ENCODE results near the gene HINFP. TPM values are rescaled to one million over a fixed set of nuclear protein-coding genes. Genes with fewer than 3 reads are reported as not detected.
"Not testable (repeated sequence)": the region's sequence is repeated elsewhere in the genome, so short reads cannot be mapped to it uniquely, and the experiment has no call there.

HINFP gene
- total RNA-seq, 2 experiments from 2014 or later: 36.6 to 36.7 TPM

GRCh38 chr11:119125821-119126220 is 4.4 kb downstream of the HINFP start:
- POLR2A ChIA-PET: interaction anchor here (1.2 kb wide), 1 partner anchor 24 kb away, joined by 5 read pairs; the partner anchor contains the start of gene DPAGT1
- CTCF ChIA-PET: no interaction called here
- no peaks in the 10 kb centered on the region for H3K9me3 Mint-ChIP-seq
- H3K4me3 Mint-ChIP-seq: no peak overlapping the region
- DNase-seq: no peak
- peaks cover 28% of the 10 kb centered on the region for H3K36me3 Mint-ChIP-seq (ENCODE audit: low read depth)
- no peaks in the 10 kb centered on the region for H3K27me3 Mint-ChIP-seq
- no peak overlapping the region for H3K27ac Mint-ChIP-seq
- peaks cover 30% of the 10 kb centered on the region for H3K4me1 Mint-ChIP-seq

- peaks cover 38% of the 10 kb centered on the region for H3K36me3 Mint-ChIP-seq (ENCODE audit: low read depth)
- no peak overlapping the region for H3K4me3 Mint-ChIP-seq
- no peaks in the 10 kb centered on the region for H3K9me3 Mint-ChIP-seq
- peaks cover 26% of the 10 kb centered on the region for H3K4me1 Mint-ChIP-seq
- POLR2A ChIA-PET: interaction anchor here (1.0 to 1.2 kb wide), 2 partner anchors 20 to 25 kb away, joined by 3 to 5 read pairs; partner anchors contain the start of gene DPAGT1
- H3K27ac Mint-ChIP-seq: no peak overlapping the region
- no peak for DNase-seq
- CTCF ChIA-PET: interaction anchor here (1.3 kb wide), 1 partner anchor 27 kb away, joined by 4 read pairs; no protein-coding TSS in a partner anchor
- no peaks in the 10 kb centered on the region for H3K27me3 Mint-ChIP-seq
These were observed 5.4 kb downstream of the HINFP start for GRCh38 chr11:119126675-119127268.

- Mint-ChIP-seq H3K27me3 (no peaks in the 10 kb centered on the region), H3K4me1 (peaks cover 10% of the 10 kb centered on the region), H3K4me3 (no peak overlapping the region), H3K9me3 (no peaks in the 10 kb centered on the region), H3K36me3 (ENCODE audit: low read depth) (peaks cover 43% of the 10 kb centered on the region), H3K27ac (no peak overlapping the region)
- POLR2A ChIA-PET: no interaction called here
- CTCF ChIA-PET: no interaction called here
- DNase-seq: no peak
These were observed 9.3 kb downstream of the HINFP start for GRCh38 chr11:119130662-119131061.

- Mint-ChIP-seq H3K9me3 (no peaks in the 10 kb centered on the region), H3K4me1 (no peaks in the 10 kb centered on the region), H3K4me3 (no peak overlapping the region), H3K27ac (no peak overlapping the region), H3K36me3 (ENCODE audit: low read depth) (peaks cover 36% of the 10 kb centered on the region), H3K27me3 (peaks cover 11% of the 10 kb centered on the region)
- DNase-seq: no peak
- ChIA-PET POLR2A (no interaction called here), CTCF (interaction anchor here (0.8 to 1.5 kb wide), 5 partner anchors 14 to 62 kb away, joined by 3 to 5 read pairs (median 3); partner anchors contain the start of genes ABCG4 and C2CD2L)
These were observed 13.1 kb downstream of the HINFP start for GRCh38 chr11:119134389-119134978.

GRCh38 chr11:119139276-119139675 is 17.9 kb downstream of the HINFP start:
- peaks cover 24% of the 10 kb centered on the region for H3K27me3 Mint-ChIP-seq
- H3K27ac Mint-ChIP-seq; POLR2A ChIA-PET; H3K36me3 Mint-ChIP-seq (ENCODE audit: low read depth); H3K4me3 Mint-ChIP-seq; H3K4me1 Mint-ChIP-seq; CTCF ChIA-PET; DNase-seq; H3K9me3 Mint-ChIP-seq: not testable (repeated sequence)

- ChIA-PET POLR2A (interaction anchor here (1.4 kb wide), 1 partner anchor 50 kb away, joined by 7 read pairs; a partner anchor contains a TSS), CTCF (interaction anchor here (1.0 to 1.3 kb wide), 2 partner anchors 15 to 23 kb away, joined by 3 to 6 read pairs; partner anchors contain the start of gene HINFP)
- Mint-ChIP-seq H3K9me3 (no peaks in the 10 kb centered on the region), H3K4me3 (no peak overlapping the region), H3K27ac (no peak overlapping the region), H3K4me1 (peaks cover 2% of the 10 kb centered on the region), H3K27me3 (peaks cover 49% of the 10 kb centered on the region), H3K36me3 (ENCODE audit: low read depth) (no peaks in the 10 kb centered on the region)
- DNase-seq: peak; percentile 37
These were observed 23.6 kb downstream of the HINFP start for GRCh38 chr11:119144825-119145486.

DNA sequence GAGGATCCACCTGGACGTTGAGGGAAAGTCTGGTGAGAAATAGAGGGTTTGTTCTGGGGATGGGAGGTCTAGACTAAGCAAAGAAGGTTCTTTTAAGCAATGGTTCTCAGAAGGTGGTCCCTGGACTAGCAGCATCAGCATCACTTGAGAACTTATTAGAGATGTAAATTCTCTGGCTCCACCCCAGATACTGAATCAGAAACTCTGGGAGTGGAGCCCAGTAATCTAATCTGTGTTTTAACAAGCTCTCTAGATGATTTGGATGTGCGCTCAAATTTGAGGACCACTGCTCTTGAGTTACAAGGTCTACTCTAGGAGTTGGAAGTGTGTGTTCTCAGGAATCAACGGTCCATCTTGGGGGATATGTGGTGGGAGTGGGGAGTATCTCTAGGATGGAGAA is 24.2 kb downstream of the HINFP start:
- H3K9me3 Mint-ChIP-seq: no peaks in the 10 kb centered on the region
- H3K27me3 Mint-ChIP-seq: peaks cover 55% of the 10 kb centered on the region
- H3K4me3 Mint-ChIP-seq: no peak overlapping the region
- POLR2A ChIA-PET: interaction anchor here (1.4 kb wide), 1 partner anchor 51 kb away, joined by 7 read pairs; a partner anchor contains a TSS
- DNase-seq: no peak
- no peaks in the 10 kb centered on the region for H3K36me3 Mint-ChIP-seq (ENCODE audit: low read depth)
- no peak overlapping the region for H3K27ac Mint-ChIP-seq
- peaks cover 2% of the 10 kb centered on the region for H3K4me1 Mint-ChIP-seq
- CTCF ChIA-PET: interaction anchor here (0.8 to 1.3 kb wide), 6 partner anchors 9 to 176 kb away, joined by 3 to 6 read pairs (median 3); partner anchors contain the start of gene HINFP

GRCh38 chr11:119147604-119148333 is 26.4 kb downstream of the HINFP start:
- Mint-ChIP-seq H3K36me3 (ENCODE audit: low read depth) (no peaks in the 10 kb centered on the region), H3K4me1 (peaks cover 2% of the 10 kb centered on the region), H3K9me3 (no peaks in the 10 kb centered on the region), H3K27me3 (peaks cover 65% of the 10 kb centered on the region), H3K27ac (no peak overlapping the region), H3K4me3 (peak overlapping the region; percentile 40)
- POLR2A ChIA-PET: interaction anchor here (1.3 to 1.6 kb wide), 2 partner anchors 40 to 46 kb away, joined by 4 to 6 read pairs; partner anchors contain the start of genes C2CD2L and DPAGT1
- CTCF ChIA-PET: interaction anchor here (0.6 to 1.4 kb wide), 3 partner anchors 19 to 191 kb away, joined by 3 to 5 read pairs (median 4); no protein-coding TSS in a partner anchor
- DNase-seq: no peak

- no peaks in the 10 kb centered on the region for H3K36me3 Mint-ChIP-seq (ENCODE audit: low read depth)
- CTCF ChIA-PET: interaction anchor here (0.6 to 0.8 kb wide), 2 partner anchors 13 to 16 kb away, joined by 3 read pairs; no protein-coding TSS in a partner anchor
- H3K4me1 Mint-ChIP-seq: peaks cover 2% of the 10 kb centered on the region
- peak overlapping the region; percentile 53 for H3K4me3 Mint-ChIP-seq
- peaks cover 62% of the 10 kb centered on the region for H3K27me3 Mint-ChIP-seq
- POLR2A ChIA-PET: interaction anchor here (0.8 to 2.5 kb wide), 4 partner anchors 21 to 46 kb away, joined by 3 to 11 read pairs (median 5); partner anchors contain the start of genes C2CD2L, DPAGT1 and NLRX1
- H3K27ac Mint-ChIP-seq: no peak overlapping the region
- no peak for DNase-seq
- no peaks in the 10 kb centered on the region for H3K9me3 Mint-ChIP-seq
These were observed 27.3 kb downstream of the HINFP start for GRCh38 chr11:119148720-119149017.

- ChIA-PET POLR2A (interaction anchor here (0.8 to 2.5 kb wide), 4 partner anchors 20 to 47 kb away, joined by 3 to 11 read pairs (median 5); partner anchors contain the start of genes C2CD2L, DPAGT1 and NLRX1), CTCF (interaction anchor here (0.6 to 9.0 kb wide), 4 partner anchors 14 to 207 kb away, joined by 3 to 38 read pairs (median 4); partner anchors contain the start of gene NLRX1)
- H3K27me3 Mint-ChIP-seq: peaks cover 60% of the 10 kb centered on the region
- peak within 1 kb of the TSS; percentile 53 for H3K4me3 Mint-ChIP-seq
- H3K36me3 Mint-ChIP-seq (ENCODE audit: low read depth): no peaks in the 10 kb centered on the region
- no peak within 1 kb of the TSS for H3K27ac Mint-ChIP-seq
- peak; percentile 29 for DNase-seq
- peaks cover 2% of the 10 kb centered on the region for H3K4me1 Mint-ChIP-seq
- H3K9me3 Mint-ChIP-seq: no peaks in the 10 kb centered on the region
These were observed 27.8 kb downstream of the HINFP start, which contains the start of gene ABCG4 for GRCh38 chr11:119149018-119149785. Gene ABCG4, plus strand, starts transcription at chr11:119149052. Its CDS starts 914 bp downstream, at chr11:119149966.

- no peak for DNase-seq
- peaks cover 58% of the 10 kb centered on the region for H3K27me3 Mint-ChIP-seq
- H3K9me3 Mint-ChIP-seq: no peaks in the 10 kb centered on the region
- no peaks in the 10 kb centered on the region for H3K36me3 Mint-ChIP-seq (ENCODE audit: low read depth)
- POLR2A ChIA-PET: interaction anchor here (2.5 kb wide), 1 partner anchor 19 kb away, joined by 11 read pairs; the partner anchor contains the start of gene NLRX1
- H3K4me3 Mint-ChIP-seq: peak overlapping the region; percentile 4
- CTCF ChIA-PET: interaction anchor here (1.6 to 9.0 kb wide), 2 partner anchors 20 to 207 kb away, joined by 4 to 38 read pairs; partner anchors contain the start of gene NLRX1
- H3K4me1 Mint-ChIP-seq: peaks cover 2% of the 10 kb centered on the region
- no peak overlapping the region for H3K27ac Mint-ChIP-seq
These were observed 28.5 kb downstream of the HINFP start for GRCh38 chr11:119149786-119150275.

Measured in activated CD4-positive, alpha-beta memory T cell treated with anti-CD3 and anti-CD28 coated beads, Interleukin-2, amount 10 ng/mL, durations not matched to agents 7 days and 5 days (primary cell).